OCI-LY3 (cell line): Measurements from ENCODE around the gene FLYWCH2.

ENCODE experiments used
- EZH2phosphoT487 ChIP-seq: fragments of 200-600 bp; shearing (Covaris generic); IDR thresholded peaks from 2 replicates; pipeline ENCODE4 v1.6.1; 2018; ENCODE audit warnings: antibody characterized with exemption, mixed run types, low read depth
- TF ChIP-seq, protein P1 (sequence below): fragments of 200-600, 300-600 bp; sonication (generic); IDR thresholded peaks from 2 replicates; pipeline ENCODE4 v1.5.1; 2014; ENCODE audit warnings: antibody characterized with exemption, low read length, low read depth

DNA sequence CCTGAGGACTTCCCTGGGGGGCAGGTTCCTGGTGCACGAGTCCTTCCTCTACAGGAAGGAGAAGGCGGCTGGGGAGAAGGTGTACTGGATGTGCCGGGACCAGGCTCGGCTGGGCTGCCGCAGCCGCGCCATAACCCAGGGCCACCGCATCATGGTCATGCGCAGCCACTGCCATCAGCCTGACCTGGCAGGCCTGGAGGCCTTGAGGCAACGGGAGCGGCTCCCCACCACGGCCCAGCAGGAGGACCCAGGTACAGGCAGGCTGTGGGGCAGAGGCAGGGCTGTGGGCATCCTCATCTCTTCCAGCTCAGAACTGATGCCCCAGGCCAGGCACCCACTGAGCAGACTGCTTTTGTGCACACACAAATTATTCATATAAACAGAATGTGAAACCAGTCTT lies 55.2 kb downstream of the FLYWCH2 start:
- TF ChIP-seq, protein P1, sequence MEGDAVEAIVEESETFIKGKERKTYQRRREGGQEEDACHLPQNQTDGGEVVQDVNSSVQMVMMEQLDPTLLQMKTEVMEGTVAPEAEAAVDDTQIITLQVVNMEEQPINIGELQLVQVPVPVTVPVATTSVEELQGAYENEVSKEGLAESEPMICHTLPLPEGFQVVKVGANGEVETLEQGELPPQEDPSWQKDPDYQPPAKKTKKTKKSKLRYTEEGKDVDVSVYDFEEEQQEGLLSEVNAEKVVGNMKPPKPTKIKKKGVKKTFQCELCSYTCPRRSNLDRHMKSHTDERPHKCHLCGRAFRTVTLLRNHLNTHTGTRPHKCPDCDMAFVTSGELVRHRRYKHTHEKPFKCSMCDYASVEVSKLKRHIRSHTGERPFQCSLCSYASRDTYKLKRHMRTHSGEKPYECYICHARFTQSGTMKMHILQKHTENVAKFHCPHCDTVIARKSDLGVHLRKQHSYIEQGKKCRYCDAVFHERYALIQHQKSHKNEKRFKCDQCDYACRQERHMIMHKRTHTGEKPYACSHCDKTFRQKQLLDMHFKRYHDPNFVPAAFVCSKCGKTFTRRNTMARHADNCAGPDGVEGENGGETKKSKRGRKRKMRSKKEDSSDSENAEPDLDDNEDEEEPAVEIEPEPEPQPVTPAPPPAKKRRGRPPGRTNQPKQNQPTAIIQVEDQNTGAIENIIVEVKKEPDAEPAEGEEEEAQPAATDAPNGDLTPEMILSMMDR, result no peak
- TF ChIP-seq EZH2phosphoT487, result no peak
